GM19324 (cell line): ENCODE measurements around the gene COL8A1.
A peak's percentile ranks its signal among the peaks of the same experiment; 100 is the strongest.
"Not testable (repeated sequence)": the region's sequence is repeated elsewhere in the genome, so short reads cannot be mapped to it uniquely, and the experiment has no call there.

Experiments used
- ATAC-seq: cut with Tn5 transposase; IDR thresholded peaks from one replicate; pipeline ENCODE4 v1.9.1; 2021; ENCODE audit warnings: mild to moderate bottlenecking, moderate library complexity; ENCODE audit not compliant: unreplicated experiment, low FRiP score

COL8A1 gene

DNA sequence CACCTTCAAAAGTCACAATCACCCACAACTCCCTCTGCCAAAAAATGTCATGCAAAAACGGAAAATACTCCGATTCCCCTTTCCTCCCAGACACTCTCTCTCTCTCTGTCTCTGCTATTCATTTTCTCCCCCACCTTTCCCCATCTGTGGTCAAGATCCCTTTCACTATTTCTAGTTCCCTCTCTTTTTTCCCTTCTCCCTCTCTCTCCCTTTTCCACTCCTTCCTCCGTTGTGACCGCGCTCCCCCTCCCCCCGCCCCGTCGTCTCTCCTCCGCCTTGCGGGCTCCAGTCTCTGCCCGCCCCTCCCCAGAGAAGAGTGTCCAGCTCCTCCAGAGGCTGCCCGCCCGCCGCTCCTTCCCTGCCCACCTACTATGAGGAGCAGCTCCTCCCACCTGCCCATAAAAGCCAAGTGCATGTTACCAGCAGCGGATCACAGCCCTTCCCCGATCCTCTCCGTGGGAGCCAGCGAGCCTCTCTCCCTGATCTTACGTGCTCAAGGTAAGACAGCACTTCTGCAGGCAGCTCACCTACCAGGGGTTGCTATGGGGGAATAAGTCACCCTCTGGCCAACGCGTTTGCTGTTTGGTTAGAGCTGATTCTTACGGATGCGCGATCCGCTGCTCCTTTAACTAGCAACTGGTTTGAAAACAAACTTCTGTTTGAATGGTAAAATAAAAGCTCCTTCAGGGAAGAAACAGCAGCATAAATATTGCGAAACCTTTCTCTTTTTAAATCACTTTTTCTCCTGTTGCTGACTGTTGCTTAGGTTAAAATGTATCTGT is at the start of gene COL8A1:
Gene COL8A1 (plus strand): TSS at position 428 of the 782 bp plus-strand sequence. CDS start 152,089 bp downstream, outside the sequence.
- ATAC-seq: no peak

DNA sequence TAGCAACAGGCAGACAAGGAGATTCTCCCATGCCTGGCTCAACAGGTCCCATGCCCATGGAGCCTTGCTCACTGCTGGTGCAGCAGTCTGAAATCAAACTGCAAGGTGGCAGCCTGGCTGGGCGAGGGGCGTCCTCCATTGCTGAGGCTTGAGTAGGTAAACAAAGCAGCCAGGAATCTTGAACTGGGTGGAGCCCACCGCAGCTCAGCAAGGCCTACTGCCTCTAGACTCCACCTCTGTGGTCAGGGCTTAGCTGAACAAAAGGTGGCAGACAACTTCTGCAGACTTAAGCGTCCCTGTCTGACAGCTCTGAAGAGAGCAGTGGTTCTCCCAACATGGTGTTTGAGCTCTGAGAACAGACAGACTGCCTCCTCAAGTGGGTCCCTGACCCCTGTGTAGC is 49.2 kb upstream of the COL8A1 start:
- ATAC-seq: not testable (repeated sequence)

DNA sequence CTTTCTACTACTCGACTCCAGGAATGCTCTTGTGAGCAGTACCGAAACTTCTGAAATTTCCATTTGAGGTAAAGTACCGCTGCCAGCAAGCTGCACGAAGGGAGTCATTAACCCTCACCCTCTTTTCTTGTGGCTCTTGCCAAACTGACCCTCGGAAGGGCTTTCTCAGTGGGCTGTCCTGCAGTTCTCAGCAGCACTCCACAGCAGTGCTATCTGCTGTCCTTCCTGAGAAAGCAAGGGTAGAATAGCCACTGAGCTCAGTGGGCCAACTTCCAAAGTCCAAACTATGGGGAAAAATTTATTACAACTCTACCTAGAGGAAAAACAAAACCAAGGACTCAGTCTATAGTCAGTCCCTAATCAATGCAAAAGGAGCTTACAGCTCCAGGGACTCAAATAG is 38.5 kb upstream of the COL8A1 start:
- ATAC-seq: no peak

DNA sequence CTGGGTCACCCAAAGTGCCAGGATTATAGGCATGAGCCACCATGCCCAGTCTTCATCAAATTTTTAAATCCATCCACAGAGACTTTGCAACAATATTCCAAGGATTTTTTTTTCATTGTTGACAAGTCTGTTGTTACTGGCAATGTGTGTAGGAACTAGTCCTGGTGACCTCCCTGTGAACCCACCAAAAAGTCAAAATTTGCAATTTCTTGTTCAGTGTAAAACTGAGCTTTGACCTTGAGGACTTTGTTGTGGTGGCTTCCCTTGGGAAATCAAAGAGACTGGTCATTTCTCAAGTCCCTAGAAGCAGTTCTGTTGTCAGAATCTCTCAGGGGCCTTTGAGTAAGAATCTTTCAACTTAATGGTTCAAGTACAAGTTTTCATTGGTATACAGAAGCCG is 36.9 kb upstream of the COL8A1 start:
- no peak for ATAC-seq

DNA sequence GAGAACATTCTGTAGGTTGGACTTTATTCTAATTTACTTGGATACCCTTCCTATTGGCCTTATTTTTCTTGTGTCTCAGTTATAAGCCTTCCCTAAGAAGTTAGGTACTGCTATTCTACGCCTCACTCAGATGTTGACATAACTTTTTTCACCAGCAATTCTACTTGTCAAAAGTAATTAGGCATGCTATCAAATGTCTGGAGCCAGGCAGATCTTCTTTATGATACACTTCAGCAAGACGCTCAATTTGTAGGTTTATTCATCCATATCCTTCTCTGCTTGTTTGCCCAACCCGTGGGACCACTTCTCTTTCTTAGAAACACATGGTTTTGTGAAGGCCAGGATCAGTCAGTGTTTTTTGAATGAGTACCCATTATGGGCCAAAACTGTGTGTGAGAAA is 36.2 kb upstream of the COL8A1 start:
- no peak for ATAC-seq

DNA sequence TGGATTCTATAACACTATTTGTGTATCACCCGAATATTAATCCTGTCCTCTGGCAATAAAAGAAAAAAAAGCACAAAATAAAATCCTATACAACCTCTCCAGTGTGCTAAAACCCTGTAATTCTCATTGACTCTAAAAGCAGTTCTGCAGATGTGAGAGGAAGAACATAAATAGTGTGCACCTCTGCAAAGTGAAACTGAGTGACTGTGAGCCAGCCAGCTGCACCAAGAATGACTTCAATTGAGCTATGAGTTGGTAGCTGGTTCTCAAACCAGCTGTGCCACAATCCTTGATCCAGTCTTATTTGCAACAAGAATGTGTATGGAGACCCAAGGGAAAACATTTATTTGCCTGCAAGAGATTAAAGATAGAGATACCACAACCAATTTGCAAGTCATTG is 31.2 kb upstream of the COL8A1 start:
- peak; percentile 99 for ATAC-seq

DNA sequence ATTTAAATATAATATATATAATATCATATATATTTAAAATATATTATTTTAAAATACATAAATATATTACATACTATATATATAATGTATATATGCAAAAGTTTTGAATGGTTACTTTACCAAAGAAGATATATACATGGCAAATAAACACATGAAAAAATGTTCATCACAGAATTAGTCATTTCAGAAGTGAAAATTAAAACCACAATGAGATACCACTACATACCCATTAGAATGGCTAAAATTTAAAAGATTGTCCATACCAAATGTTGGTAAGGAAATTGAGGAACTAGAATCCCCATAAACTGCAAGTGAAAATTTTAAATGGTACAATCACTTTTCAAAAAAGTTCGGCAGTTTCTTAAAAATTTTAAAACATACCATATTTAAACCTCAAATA is 23.6 kb upstream of the COL8A1 start:
- ATAC-seq: no peak

DNA sequence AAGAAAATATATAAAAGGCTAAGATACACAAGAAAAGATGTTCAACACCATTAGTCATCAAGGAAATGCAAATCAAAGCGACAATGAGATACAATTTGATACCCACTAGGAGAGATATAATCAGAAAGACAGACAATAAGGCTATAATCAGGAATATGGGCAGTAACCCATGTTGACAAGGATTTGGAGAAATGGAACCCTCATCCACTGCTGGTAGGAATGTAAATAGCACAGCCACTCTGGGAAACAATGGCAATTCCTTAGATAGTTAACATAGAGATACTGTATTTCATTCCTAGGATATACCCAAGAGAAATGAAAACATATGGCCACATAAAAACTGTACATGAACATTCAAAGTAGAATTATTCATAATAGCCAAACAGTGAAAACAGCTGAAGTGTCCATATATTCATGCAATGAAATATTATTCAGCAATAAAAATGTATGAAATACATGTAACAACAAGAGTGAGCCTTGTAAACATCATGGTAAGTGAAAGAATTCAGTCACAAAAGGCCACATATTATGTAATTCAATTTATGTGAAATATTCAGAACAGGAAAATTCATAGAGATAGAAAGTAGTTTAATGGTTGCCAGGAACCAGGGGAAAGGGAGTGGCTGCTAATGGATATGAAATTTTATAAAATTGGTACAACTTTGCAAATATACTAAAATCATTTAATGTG is 18.2 kb upstream of the COL8A1 start:
- ATAC-seq: no peak

DNA sequence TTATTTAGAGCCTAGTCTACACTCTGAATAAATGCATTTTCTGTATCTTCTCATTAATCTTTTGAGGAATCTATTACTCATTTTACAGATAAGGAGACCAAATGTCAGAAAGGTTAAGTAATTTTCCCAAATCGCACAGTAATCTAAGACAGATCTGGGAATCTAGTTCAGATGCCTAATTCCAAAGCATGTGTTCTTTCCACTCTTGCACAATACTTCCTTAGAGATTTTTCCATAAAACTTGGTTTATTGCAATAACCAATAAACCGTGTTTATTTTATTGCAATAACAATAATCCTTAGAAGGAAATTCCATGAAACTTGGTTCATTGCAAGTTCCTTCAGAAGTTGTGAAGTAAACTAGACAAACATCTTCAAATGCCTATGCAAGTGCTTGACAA is 17.4 kb upstream of the COL8A1 start:
- ATAC-seq: no peak

DNA sequence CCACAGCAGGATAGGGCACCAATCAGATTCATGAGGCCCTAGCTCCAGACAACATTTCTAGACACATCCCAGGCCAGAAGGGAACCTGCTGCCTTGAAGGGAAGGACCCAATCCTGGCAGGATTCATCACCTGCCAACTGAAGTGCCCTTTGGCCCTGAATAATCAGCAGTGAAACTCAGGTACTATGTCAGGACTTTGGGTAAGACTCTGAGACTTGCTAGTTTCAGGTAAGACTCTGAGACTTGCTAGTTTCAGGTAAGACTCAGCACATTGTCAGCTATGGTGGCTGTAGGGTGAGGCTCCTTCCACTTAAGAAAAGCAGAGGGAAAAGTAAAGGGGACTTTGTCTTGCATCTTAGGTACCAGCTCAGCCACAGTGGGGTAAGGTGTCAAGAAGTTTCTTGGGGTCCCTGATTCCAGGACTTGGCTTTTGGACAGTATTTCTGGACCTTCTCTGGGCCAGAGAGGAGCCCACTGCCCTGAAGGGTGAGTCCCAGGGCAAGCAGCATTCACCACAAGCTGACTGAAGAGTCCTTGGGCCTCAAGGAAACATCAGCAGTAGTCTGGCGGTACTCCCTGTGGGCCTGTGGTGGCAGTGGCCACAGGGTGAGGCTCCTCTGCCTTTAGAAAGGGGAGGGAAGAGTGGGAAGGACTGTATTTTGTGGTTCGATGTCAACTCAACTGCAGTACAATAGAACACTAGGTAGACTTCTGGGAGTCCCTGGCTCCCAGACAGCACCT is 13.7 kb upstream of the COL8A1 start:
- ATAC-seq: peak; percentile 59

DNA sequence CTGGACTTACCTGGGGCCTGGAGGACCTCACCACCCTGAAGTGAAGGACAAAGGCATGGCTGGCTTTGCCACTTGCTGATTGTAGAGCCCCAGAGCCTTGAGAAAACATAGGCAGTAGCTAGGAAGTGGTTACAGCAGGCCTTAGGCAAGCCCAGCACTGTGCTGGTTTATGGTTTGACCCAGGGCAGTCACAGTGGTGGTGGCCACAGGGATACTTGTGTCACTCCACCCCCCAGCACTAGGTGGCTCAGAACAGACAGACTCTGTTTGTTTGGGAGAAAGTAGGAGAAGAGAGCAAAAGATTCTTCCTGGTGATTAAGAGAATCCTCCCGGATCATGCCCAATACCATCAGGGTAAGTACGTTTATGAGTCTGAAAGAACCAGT is 13.2 kb upstream of the COL8A1 start:
- peak; percentile 21 for ATAC-seq

DNA sequence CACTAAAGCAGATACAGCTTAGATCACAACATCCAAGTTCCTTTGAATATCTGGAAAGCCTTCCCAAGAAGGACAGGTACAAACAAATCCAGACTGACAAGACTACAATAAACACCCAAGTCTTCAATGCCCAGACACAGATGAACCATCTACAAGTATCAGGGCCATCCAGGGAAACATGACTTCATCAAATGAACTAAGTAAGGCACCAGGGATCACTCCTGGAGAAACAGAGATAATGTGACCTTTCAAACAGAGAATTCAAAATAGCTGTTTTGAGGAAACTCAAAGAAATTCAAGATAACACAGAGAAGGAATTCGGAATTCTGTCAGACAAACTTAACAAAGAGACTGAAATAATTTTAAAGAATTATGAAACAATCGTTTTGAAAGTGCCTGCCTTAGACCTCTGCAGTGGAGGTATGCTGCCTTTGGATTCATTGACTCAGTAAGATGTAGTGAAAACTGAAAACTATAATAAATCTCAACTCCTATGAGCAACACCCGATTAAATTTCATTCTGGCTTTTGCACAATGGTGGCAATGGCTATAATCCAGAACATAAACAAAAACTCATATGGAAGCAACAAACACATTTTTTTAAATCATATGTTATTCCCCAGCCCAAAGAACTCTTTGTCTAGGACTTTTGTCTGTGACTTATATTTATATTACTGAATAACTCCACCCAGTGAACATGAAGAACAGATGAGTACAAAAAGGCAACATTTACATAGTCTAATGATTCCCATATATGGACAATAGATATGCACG is 12.6 kb upstream of the COL8A1 start:
- ATAC-seq: no peak

DNA sequence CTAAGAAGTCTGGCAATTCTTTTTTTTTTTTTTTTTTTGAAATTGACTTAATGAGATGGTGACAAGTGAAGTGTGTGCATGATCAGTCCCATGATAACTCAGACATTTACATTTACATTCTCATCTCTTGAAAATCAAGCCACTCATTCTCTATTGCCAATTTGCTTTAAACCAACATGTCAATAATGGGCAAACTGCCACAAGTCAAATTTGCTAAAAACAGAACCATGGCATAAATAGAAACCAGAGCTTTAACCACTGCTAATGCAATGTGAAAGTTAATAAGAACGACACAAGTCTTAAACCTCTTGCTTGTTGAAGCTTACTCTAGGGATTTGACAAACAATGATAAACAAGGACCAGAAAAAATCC is 12.0 kb upstream of the COL8A1 start:
- ATAC-seq: peak; percentile 56

DNA sequence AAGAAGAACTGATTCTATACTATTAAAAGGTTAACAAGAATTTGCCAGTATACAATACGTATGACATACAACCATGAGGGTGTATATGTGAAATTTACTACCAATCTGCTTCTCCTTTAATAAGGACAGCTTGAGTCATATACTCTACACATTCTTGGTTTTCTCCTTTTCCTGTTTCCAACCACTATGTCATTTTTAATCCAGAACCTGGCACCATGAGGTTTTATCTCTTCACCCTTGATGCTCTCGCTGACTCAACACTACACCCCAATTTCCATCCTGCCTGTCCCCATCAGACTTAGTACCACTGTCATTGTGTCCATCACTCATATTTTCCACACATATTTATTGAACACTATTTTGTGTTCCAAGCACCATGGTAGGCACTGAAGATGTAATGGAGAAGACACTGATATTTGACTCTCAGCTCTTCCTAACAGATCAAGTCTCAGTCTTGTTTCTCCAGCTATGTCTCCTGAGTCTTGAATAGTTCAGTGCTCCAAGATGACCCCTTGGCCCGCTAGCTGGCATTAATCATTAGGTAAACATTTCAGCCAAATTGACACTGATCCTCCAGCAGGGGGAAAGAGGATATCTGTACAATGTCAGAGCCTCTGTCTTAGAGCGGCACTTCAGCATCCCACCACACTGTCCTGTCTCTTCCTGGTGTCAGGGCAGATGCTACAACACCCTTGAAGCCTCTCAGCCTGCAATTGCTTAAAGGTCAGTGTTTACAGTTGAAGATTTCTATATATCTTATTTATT is 11.2 kb upstream of the COL8A1 start:
- no peak for ATAC-seq

DNA sequence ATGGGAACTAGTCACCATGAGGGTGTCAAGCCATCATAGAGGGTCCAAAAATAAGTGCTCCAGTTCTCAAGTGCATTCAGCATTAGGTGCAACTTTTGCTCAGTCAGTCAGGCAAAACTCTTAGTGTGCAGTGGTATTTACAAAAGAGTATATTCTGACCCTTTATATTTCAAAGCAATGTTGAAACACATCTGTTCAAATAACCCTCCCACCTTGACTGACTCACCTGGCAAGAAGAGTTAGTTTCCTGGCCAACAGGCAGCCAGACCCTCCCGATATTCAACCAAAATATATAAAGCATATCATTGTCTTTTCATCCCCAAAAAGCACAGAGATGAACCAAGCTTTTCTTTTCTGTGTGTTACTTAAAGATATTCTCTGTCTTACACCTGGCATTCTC is 7.6 kb upstream of the COL8A1 start:
- no peak for ATAC-seq

DNA sequence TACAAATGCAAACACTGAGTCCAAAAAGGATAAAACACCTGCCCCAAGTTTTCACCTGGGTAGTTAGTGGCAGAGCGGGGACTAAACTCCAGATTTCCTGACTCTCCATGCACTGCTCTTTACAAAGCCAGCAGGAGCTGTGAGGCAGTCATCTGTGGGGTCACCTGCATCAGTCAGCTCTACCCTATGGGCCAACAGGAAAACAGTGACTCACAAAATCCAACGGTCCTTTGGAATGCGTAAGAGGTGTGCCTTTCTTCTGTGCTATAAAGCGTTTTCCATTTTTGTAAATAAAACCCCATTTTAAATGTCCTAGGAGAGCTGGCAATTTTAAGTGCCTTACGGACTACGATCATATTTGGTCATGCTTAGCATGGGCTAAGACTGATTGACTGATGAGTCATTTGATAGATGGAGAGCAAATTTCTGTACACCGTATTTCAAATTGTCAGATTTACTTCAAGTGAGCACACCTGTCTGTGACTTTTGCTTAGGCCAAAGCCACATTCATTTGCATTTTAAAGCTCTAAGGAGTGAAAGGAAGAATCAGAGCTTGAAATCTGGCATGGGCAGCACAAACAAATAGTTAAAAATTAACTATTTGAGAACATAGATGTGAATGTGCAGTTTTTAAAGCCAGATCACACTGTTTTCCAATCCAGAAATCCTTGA is 4.4 kb upstream of the COL8A1 start:
- ATAC-seq: peak; percentile 87

DNA sequence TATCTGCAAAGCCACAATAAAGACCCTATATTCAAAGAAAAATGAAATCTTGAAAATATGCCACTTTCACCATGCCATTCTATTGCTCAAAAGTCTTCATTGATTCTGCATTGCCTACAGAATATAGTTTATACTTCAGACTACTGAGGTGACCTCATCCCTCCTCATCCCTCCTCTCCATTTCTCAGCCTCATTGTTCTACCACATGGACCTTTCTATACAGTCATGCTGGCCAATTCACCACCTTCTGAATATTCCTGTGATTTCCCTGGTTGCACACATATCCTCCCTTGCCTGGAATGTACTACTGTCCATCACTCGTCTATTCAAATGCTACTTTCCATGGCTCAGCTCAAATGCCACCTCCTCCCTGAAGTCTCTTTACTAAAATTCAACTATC is 3.5 kb upstream of the COL8A1 start:
- ATAC-seq: no peak

DNA sequence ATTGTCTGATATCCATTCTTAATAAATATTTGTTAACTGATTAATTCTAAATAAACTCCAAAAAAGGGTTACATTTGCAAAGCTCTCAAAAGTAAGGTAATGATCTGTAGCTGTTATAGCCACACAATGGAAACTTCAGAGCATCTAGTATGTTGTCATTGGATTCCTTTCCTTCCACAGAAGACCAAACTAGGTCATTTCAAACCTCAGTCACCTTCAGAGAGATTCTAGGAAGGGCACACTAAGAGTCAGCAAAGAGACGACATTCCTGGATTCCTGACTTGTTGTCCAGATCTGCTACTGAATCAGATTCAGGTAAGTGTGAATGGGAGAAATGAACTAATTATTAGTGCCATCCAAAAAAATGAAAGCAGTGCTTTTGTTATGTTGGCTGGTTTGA is 3.0 kb upstream of the COL8A1 start:
- no peak for ATAC-seq

DNA sequence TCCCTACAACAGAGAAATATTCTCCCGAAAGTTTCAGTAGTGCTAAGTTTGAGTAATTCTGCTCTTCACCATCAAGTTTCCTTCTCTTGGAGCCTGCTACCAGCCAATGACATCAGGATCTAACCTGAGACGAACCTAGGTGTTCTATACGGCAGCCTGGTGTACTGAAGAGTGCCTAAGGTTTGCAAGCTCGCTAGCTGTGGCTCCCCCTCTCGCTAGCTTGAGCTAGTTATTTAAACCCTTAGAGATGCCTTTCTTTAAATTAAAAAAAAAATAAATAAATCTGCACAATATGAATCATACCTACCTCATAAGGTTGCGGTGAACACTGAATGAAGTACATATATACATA is 1.4 kb upstream of the COL8A1 start:
- no peak for ATAC-seq
